Vagina (tissue), 2 donors: Measurements from ENCODE around the gene KCNMB3.

Source experiments
- CTCF ChIP-seq, 3 experiments: fragments of 450-650 bp in 2 of 3; fragments of 200-600 bp in 1 of 3; sonication (generic) in 1 of 3; IDR thresholded peaks; one replicate each; pipeline ENCODE4 v1.5.1; 2017 to 2019; ENCODE audit warnings: antibody characterized with exemption in 3 of 3, mild to moderate bottlenecking in 2 of 3, moderate library complexity in 2 of 3
- POLR2A ChIP-seq, 2 donors: fragments of 450-650 bp; IDR thresholded peaks; one replicate each; pipeline ENCODE4 v1.6.1; 2017; ENCODE audit warnings: antibody characterized with exemption in 2 of 2, mild to moderate bottlenecking in 2 of 2, moderate library complexity in 2 of 2

GRCh38 chr3:179281825-179282224, 30.9 kb upstream of the KCNMB3 start:
- TF ChIP-seq POLR2A (IDR thresholded peaks at IDR 0.05) (no peak), CTCF (IDR thresholded peaks at IDR 0.05) (no peak)
